ENCODE data around the gene TMEM220.
"Not testable (repeated sequence)": the region's sequence is repeated elsewhere in the genome, so short reads cannot be mapped to it uniquely, and the experiment has no call there.

TMEM220 gene

DNA sequence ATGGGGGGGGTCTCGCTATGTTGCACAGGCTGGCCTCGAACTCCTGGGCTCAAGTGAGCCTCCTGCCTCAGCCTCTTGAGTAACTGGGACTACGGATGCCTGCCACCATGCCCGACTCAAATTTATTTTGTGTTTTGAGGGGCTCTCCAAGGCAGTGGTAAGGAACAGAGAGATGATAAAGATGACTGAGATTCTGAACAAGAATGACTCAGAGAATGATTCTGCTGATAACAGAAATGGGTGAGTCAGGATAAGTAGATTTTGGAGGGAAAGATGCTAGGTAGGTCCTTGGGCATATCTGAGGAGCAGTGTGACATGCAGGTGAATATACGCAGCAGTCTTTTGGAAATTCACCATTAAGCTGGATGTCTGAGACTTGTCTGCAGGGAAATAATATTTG, 2.6 kb downstream of the TMEM220 start:
- DNase-seq, result no peak

GRCh38 chr17:10726196-10726595, 3.6 kb downstream of the TMEM220 start:
- DNase-seq, result no peak

GRCh38 chr17:10725262-10725661, 4.6 kb downstream of the TMEM220 start:
- DNase-seq, result no peak

DNA sequence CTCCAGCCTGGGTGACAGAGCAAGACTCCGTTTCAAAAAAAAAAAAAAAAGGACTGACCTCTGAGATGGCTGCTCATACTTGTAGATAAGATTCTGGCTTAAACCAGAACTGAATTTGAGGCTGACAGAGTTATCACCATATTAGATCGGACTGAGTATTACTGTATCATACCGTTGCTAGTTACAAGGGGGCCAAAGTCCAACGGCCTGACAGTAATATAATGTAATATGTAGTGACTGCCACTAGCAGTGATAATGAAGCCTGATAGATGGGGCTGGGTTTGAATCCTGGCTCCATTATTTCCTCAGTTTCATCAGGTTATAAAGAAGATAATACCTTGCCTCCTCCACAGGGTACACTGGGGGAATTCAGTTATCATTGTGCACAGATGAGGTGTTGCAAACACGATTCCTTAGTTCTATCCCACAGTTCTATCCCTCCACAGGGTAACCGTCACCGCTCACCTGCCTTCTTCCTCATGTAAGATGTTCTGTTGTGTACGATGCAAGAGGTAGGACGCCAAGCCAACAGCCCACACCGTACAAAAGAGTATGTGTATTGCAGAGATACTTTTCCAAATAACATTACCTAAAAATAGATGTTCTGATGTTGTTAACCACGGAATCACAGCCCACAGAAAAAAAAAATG, 5.2 kb downstream of the TMEM220 start:
- DNase-seq, result no peak

- DNase-seq, result no peak
Measured at GRCh38 chr17:10718547-10718946, 11.3 kb downstream of the TMEM220 start.

GRCh38 chr17:10716218-10716617, 13.6 kb downstream of the TMEM220 start:
- no peak for DNase-seq

DNA sequence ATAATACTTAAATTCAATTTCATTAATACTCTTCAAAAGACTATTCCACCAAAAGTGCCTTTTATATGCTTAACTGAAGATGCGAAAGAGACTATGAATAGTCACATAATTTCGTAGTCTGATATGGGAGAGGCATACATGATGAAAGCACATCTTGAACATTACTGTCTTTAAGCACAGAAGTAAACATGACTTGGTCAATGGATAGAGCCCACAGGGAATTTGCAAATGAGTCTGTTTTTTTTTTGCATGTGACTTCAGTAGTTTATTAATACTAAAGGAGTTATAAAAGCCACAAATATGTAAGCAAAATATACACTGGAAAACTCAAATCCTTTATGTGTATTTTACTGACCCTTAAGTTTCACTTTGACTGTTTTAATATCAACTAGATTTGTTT, 16.5 kb downstream of the TMEM220 start:
- no peak for DNase-seq

- no peak for DNase-seq
Measured at GRCh38 chr17:10705727-10706126, 24.1 kb downstream of the TMEM220 start.

DNA sequence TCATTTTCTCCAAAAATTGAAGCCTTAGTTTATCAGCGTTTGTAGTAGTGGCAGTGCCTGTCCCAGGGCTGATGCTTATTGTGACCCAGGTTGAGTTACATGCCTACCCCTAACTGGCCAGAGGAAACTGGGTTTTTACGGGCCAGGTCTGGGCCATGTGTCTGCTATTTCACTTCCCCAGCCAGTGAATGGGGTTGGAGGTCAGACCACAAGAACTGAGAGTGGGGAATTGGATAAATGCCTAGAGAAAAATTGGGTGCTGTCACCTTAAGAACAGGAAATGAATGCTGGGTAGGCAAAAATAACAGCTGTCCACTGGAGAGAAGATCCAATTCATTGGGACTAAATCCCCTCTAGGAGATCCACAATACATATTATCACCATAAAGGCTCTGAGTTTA, 27.2 kb downstream of the TMEM220 start:
- peak; percentile 22 for DNase-seq

GRCh38 chr17:10699856-10700255, 30.0 kb downstream of the TMEM220 start:
- DNase-seq, result no peak

DNA sequence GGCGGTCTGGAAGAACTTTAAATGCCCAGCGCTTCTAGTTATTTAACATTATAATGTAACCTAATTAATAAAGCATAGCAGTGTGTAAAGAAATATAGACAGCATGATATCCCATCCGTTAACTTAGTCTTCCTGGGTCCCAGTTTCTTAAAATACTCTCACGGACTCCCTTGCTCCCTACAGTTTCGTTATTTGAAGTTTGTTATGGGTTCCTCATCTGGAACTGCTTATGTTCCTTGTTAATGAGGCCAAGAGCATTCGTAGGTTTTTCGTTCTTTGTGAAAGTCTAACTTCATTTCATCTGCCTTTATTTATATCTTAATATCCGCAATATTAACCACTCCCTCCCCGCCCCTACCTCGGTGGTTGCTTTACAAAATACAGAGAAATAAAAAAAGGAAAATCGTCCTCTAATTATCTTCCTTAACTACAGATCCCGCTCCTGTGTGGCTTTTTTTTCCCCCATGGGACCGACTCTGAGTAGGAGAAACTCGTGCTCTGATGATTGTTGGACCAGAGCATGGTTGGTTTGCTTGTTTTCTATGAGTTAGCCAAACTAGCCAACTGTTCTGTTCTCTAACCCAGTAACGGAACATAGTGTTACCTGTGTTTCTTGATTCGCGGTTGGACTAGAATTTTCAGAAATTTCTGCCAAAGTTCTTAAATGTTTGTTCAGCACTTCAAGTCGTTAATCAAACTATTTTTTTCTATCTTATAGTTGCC, 31.6 kb downstream of the TMEM220 start:
- peak; percentile 43 for DNase-seq

DNA sequence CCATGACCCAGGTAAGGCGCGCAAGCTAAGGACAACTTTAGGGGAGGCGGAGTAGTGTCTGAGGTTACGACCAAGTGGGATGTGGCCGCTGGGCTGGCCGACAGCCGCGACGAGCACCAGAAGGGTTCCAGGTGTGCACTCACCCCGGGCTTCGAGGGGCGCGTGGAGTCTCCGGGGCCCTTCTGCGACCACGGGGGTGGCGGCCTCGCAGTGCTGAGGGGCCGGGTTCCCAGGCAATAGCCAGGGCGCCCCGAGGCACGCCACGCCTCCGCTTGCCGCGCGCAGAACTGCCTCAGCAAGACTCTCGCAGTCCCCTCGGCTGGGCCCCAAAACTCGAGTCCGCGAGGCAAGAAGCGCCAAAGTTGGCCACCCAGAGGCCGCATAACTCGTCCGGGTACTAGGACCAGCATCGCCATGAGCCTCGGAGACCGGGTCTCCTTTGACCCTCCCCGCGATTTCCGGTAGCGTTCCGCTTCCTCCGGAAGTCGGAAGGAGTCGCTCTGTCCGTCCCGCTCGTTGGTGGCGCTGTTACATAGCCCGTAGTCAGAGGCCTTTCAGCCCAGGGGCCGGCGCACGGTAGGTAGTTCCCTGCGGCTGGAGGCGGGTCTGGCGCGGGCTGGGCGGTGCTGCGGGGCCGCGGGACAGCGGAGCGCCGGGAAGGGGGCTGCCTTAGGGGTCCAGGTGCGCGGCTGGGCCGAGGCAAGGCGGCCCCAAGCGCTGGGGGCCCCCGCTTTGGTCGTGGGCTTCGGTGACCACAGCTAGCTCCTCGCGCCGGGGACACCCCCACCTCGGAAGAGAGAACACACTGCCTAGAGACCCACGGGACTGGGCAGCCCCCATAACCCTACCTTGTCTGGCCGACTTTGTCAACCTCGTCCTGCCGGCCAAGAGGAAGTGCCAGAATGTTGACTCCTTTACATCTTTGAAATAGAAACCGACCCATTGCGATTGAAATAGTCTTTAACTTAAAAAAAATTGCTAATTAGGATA, 32.4 kb downstream of the TMEM220 start, which contains the start of the genes ADPRM and SCO1:
Gene ADPRM (plus strand): TSS at position 503 of the 990 bp plus-strand sequence. CDS start 7,333 bp downstream, outside the sequence.
Gene SCO1 (minus strand): TSS at position 442 of the 990 bp plus-strand sequence. CDS start 26 bp downstream, at position 416.
- DNase-seq, result peak; percentile 97

DNA sequence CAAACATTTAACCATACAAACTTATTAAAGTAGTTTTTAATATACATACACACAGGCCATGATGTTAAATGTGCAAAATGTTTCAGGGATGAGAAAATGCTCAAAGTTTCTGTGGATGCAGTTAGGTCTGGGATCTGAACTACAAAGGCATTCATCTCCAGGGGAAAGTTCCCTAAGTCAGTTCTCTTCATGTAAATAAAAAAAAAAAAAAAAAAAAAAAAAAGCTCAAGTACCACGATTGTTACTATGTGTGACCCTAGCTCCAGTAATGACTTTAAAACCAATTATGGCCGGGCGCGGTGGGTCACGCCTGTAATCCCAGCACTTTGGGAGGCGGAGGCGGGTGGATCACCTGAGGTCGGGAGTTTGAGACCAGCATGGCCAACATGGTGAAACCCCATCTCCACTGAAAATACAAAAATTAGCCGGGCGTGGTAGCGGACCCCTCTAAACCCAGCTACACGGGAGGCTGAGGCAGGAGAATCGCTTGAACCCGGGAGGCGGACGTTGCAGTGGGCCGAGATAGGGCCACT, 33.9 kb downstream of the TMEM220 start:
- DNase-seq, result not testable (repeated sequence)

DNA sequence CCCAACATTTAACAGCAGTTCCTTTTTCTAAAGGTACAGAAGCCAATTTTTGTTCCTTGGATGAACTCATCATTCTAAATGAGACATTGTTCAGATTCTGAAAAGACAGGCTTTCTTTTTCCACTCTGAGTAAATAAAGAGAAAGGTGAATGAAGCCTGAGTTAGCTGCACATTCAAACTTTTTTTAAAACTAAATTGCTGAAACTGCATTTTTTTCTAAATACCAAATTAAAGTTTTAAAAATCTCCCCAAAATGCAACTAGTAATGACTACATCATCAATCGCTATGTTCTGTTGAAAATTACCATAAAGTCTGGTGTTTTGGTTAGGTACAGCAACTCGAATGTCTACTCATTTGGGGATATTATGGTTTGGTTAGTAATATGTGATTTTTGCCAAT, 42.3 kb downstream of the TMEM220 start:
- DNase-seq, result no peak

GRCh38 chr17:10683853-10684252, 46.0 kb downstream of the TMEM220 start:
- peak; percentile 43 for DNase-seq

DNA sequence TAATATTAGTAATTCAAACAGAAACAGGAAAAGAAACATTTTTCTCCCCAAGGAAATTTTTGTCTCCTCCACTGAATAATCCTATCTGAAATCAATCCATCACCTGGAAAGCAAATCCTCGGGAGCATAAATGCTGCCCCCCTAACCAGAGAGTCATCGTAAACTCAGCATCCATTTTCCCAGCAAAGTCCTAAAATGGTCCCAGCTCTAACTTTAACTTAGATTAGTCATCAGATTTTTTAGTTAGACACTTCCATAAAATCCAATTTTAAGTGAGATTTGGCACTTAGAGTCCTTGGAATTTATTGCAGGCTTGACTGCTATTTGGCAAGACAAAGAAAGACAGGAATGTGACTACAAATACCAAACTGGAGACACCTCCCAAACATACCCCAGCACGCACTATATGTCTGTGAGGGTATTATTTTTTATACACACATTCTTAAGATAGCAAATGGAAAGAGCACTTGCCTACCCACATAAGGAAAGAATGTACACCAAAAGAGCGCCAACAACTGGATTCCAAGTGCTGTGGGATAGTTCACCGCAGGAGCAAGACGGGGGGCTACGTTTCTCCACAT, 47.9 kb downstream of the TMEM220 start:
- DNase-seq, result no peak

- no peak for DNase-seq
Measured at GRCh38 chr17:10674704-10675103, 55.1 kb downstream of the TMEM220 start.

- no peak for DNase-seq
Measured at GRCh38 chr17:10673312-10673711, 56.5 kb downstream of the TMEM220 start.

DNA sequence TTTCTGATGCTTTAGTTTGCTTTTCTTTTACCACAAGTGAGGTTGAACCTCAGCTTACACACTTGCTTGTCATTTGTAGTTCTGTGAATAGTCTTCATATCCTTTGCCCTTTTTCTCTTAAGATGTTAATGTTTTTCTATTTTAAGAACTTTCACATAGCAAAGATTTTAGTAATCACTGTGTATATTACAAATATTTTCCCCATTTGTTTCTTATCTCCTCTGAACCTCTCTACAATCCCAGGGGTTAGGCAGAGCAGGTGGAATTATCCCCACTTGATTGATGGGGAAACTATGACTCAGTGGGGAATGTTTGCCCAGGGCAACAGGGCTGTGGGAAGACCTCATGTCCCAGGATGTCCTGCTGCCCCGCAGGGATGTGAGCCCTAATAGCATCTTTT, 61.0 kb downstream of the TMEM220 start:
- DNase-seq, result no peak

- DNase-seq, result no peak
Measured at GRCh38 chr17:10666906-10667305, 62.9 kb downstream of the TMEM220 start.

DNA sequence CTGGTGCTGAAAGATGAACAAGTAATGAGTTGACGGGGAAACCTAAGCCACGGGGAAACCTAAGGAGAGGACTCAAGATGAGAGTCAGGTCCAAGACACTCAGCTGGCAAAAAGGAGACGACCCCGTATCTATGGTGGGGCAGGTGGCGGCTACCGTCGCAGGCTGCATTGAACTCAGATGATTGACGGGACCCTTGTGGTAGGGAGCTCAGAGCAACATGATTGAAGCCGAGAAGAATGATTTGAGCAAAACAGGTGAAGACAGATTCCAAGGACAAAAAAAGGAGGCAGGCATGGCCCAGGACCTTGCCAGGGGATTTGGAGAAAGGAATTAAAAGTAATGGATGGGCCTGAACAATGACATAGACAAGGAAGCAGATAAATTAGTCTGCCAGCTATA, 65.3 kb downstream of the TMEM220 start:
- no peak for DNase-seq
